GM12891 (cell line): ENCODE data around the gene ANXA3.

ENCODE experiments used
- PAX5 ChIP-seq: IDR thresholded peaks from 2 replicates; pipeline ENCODE4 v1.6.1; 2011; ENCODE audit warnings: low read length, moderate library complexity, mild to moderate bottlenecking; ENCODE audit not compliant: insufficient read depth, severe bottlenecking
- POLR2A ChIP-seq: IDR thresholded peaks from 2 replicates; pipeline ENCODE4 v1.6.1; 2011; ENCODE audit warnings: low read depth, low read length, control low read depth
- POLR2AphosphoS5 ChIP-seq: IDR thresholded peaks from 2 replicates; pipeline ENCODE4 v1.6.1; 2011; ENCODE audit warnings: low read depth, low read length, control low read depth

GRCh38 chr4:78651250-78651860 lies 99.8 kb downstream of the ANXA3 start:
- TF ChIP-seq POLR2AphosphoS5 (no peak), POLR2A (no peak), PAX5 (no peak)
